SU-DHL-6 (cell line): Measurements from ENCODE around the gene SNX8.

Experiments
- CTCF ChIP-seq: fragments of 200-600 bp; sonication (generic); IDR thresholded peaks from one replicate; pipeline ENCODE4 v1.5.1; 2017; ENCODE audit warnings: antibody characterized with exemption, mild to moderate bottlenecking, low read length, moderate library complexity; ENCODE audit not compliant: insufficient read depth, poor library complexity, severe bottlenecking
- EZH2phosphoT487 ChIP-seq: fragments of 200-600 bp; sonication (generic), shearing (Covaris generic); conservative IDR thresholded peaks from 2 replicates; pipeline ENCODE4 v1.6.1; 2018; ENCODE audit warnings: mild to moderate bottlenecking, antibody characterized with exemption, low read length, moderate library complexity, mixed read lengths

- TF ChIP-seq CTCF (no peak), EZH2phosphoT487 (no peak)
These were observed 64.4 kb downstream of the SNX8 start for GRCh38 chr7:2249744-2250323.
